Parathyroid adenoma (tissue), 2 donors: ENCODE measurements around the gene BIVM.

ENCODE experiments used
- H2AFZ ChIP-seq: fragments of 300-600 bp; sonication (generic); one replicate; pipeline ENCODE4 v1.7.0; 2017; ENCODE audit warnings: antibody characterized with exemption, mild to moderate bottlenecking
- H3K27ac ChIP-seq: fragments of 300-600 bp; sonication (generic); one replicate; pipeline ENCODE4 v1.7.0; 2017
- H3K27me3 ChIP-seq: fragments of 300-600 bp; sonication (generic); one replicate; pipeline ENCODE4 v1.7.0; 2017; ENCODE audit warnings: low read length; ENCODE audit not compliant: control insufficient read depth, insufficient read depth
- H3K36me3 ChIP-seq: fragments of 300-600 bp; sonication (generic); one replicate; pipeline ENCODE4 v1.7.0; 2017; ENCODE audit warnings: low read length; ENCODE audit not compliant: control insufficient read depth, insufficient read depth
- H3K4me1 ChIP-seq: fragments of 300-600 bp; sonication (generic); one replicate; pipeline ENCODE4 v1.7.0; 2017; ENCODE audit warnings: control low read depth
- H3K4me2 ChIP-seq: fragments of 300-600 bp; sonication (generic); one replicate; pipeline ENCODE4 v1.7.0; 2017; ENCODE audit warnings: low read length
- H3K4me3 ChIP-seq: fragments of 300-600 bp; sonication (generic); one replicate; pipeline ENCODE4 v1.7.0; 2017; ENCODE audit warnings: low read depth, low read length
- H3K79me2 ChIP-seq: fragments of 300-600 bp; sonication (generic); one replicate; pipeline ENCODE4 v1.7.0; 2017; ENCODE audit warnings: control low read depth
- H3K9ac ChIP-seq: fragments of 300-600 bp; sonication (generic); one replicate; pipeline ENCODE4 v1.7.0; 2017; ENCODE audit warnings: mild to moderate bottlenecking
- H3K9me3 ChIP-seq: fragments of 300-600 bp; sonication (generic); one replicate; pipeline ENCODE4 v1.7.0; 2017; ENCODE audit warnings: low read length; ENCODE audit not compliant: control insufficient read depth
- CTCF ChIP-seq: fragments of 300-600 bp; sonication (generic); IDR thresholded peaks from one replicate; pipeline ENCODE4 v1.7.0; 2017; ENCODE audit warnings: antibody characterized with exemption, mild to moderate bottlenecking
- donor health status: primary hyperparathyroidism.

Gene BIVM

GRCh38 chr13:102761071-102761470 is 37.8 kb upstream of the BIVM start:
- Histone ChIP-seq H3K4me1 (no peaks in the 10 kb centered on the region), H3K27me3 (no peaks in the 10 kb centered on the region), H3K9ac (no peak overlapping the region), H3K79me2 (no peaks in the 10 kb centered on the region), H2AFZ (no peak overlapping the region), H3K27ac (no peak overlapping the region), H3K4me3 (no peak overlapping the region), H3K9me3 (no peaks in the 10 kb centered on the region), H3K36me3 (no peaks in the 10 kb centered on the region), H3K4me2 (no peak overlapping the region)
- TF ChIP-seq CTCF, result no peak

GRCh38 chr13:102763741-102764140 is 35.2 kb upstream of the BIVM start:
- no peaks in the 10 kb centered on the region for H3K4me1 ChIP-seq
- H3K36me3 ChIP-seq, result no peaks in the 10 kb centered on the region
- H3K27ac ChIP-seq, result no peak overlapping the region
- no peak overlapping the region for H3K4me2 ChIP-seq
- H3K9me3 ChIP-seq, result no peaks in the 10 kb centered on the region
- no peak for TF ChIP-seq CTCF
- no peaks in the 10 kb centered on the region for H3K27me3 ChIP-seq
- H3K79me2 ChIP-seq, result no peaks in the 10 kb centered on the region
- H3K9ac ChIP-seq, result no peak overlapping the region
- no peak overlapping the region for H2AFZ ChIP-seq
- no peak overlapping the region for H3K4me3 ChIP-seq

GRCh38 chr13:102768909-102769308 is 30.0 kb upstream of the BIVM start:
- no peaks in the 10 kb centered on the region for H3K4me1 ChIP-seq
- H3K4me2 ChIP-seq, result no peak overlapping the region
- H3K4me3 ChIP-seq, result no peak overlapping the region
- H3K36me3 ChIP-seq, result no peaks in the 10 kb centered on the region
- no peaks in the 10 kb centered on the region for H3K9me3 ChIP-seq
- no peak overlapping the region for H2AFZ ChIP-seq
- no peak overlapping the region for H3K27ac ChIP-seq
- no peaks in the 10 kb centered on the region for H3K79me2 ChIP-seq
- H3K27me3 ChIP-seq, result no peaks in the 10 kb centered on the region
- no peak overlapping the region for H3K9ac ChIP-seq
- no peak for TF ChIP-seq CTCF

- Histone ChIP-seq H3K79me2 (no peaks in the 10 kb centered on the region), H3K27ac (no peak overlapping the region), H3K4me3 (no peak overlapping the region), H3K9me3 (no peaks in the 10 kb centered on the region), H3K27me3 (no peaks in the 10 kb centered on the region), H3K4me1 (no peaks in the 10 kb centered on the region), H2AFZ (no peak overlapping the region), H3K36me3 (no peaks in the 10 kb centered on the region), H3K4me2 (no peak overlapping the region), H3K9ac (no peak overlapping the region)
- no peak for TF ChIP-seq CTCF
Measured at GRCh38 chr13:102769679-102770078, 29.2 kb upstream of the BIVM start.

- Histone ChIP-seq H3K36me3 (no peaks in the 10 kb centered on the region), H3K4me2 (no peak overlapping the region), H3K9ac (no peak overlapping the region), H3K79me2 (no peaks in the 10 kb centered on the region), H3K4me3 (no peak overlapping the region), H2AFZ (no peak overlapping the region), H3K4me1 (no peaks in the 10 kb centered on the region), H3K27ac (no peak overlapping the region), H3K9me3 (no peaks in the 10 kb centered on the region), H3K27me3 (no peaks in the 10 kb centered on the region)
- no peak for TF ChIP-seq CTCF
Measured at GRCh38 chr13:102770435-102770834, 28.5 kb upstream of the BIVM start.
